Left renal pelvis (tissue), 4 donors: Measurements from ENCODE around the gene ENDOV. TPM values are rescaled to one million over a fixed set of nuclear protein-coding genes. Genes with fewer than 3 reads are reported as not detected.
A peak's percentile ranks its signal among the peaks of the same experiment; 100 is the strongest.

ENCODE experiments used
- DNase-seq, 4 donors: peaks; one replicate each; pipeline ENCODE4 v3.0.0-alpha.2; 2013; ENCODE audit warnings: low read depth in 4 of 4, low spot score in 3 of 4
- polyA plus RNA-seq, 4 donors: library from polyadenylated mRNA; unstranded; fragments of 120-200 nt; gene quantifications; one replicate each; pipeline ENCODE4 v1.2.1, GENCODE V29; 2013; ENCODE audit not compliant: insufficient read length in 4 of 4

Gene ENDOV
- polyA plus RNA-seq, 4 donors = 24.0 to 41.2 (median 29.6) TPM

GRCh38 chr17:80413771-80414507 lies 1.0 kb upstream of the ENDOV start:
- DNase-seq = no peak

- DNase-seq = no peak
These were observed 512 bp upstream of the ENDOV start for GRCh38 chr17:80414508-80414802.

DNA sequence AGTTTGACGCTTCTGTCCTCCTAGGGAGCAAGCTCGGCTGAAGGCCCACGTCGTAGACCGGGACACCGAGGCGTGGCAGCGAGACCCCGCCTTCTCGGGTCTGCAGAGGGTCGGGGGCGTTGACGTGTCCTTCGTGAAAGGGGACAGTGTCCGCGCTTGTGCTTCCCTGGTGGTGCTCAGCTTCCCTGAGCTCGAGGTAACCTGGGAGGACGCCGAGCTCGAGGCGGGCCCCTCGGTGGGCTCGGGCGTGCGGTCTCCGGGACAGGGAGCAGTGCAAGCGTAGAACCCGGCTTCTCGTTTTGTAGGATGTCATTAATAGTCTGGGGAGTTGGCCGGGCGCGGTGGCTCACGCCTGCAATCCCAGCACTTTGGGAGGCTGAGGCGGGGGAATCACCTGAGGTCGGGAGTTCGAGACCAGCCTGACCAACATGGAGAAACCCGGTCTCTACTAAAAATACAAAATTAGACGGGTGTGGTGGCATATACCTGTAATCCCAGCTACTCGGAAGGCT lies 715 bp downstream of the ENDOV start:
- DNase-seq = no peak

DNA sequence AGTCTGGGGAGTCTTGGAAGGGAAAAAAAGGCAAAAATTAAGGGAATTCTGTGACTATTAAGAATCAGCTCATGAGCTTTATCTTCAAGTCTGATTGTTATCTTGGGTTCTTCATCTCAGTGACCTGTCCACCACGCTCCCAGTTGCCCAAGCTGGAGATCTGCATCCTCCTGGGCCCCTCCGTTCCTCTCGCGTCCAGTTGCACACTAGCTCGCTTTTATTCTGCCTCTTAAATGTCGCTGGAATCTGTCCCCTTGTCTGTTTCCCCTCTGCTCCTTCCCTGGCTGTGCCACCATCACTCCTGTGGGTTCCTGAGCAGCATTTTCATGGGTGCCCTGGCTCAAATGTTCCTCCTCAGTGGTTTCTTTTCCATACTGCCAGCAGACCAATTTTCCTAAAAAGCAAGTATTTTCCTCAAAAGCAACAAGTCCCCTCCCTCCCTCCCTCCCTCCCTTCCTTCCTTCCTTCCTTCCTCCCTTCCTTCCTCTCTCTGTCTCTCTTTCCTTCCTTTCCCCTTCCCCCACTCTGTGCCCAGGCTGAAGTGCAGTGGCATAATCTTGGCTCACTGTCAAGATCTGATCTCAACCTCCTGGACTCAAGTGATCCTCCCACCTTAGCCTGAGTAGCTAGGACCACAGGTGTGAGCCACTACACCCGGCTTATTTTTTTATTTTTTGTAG lies 1.4 kb downstream of the ENDOV start:
- DNase-seq = no peak

GRCh38 chr17:80416940-80417293 lies 1.9 kb downstream of the ENDOV start:
- no peak for DNase-seq

DNA sequence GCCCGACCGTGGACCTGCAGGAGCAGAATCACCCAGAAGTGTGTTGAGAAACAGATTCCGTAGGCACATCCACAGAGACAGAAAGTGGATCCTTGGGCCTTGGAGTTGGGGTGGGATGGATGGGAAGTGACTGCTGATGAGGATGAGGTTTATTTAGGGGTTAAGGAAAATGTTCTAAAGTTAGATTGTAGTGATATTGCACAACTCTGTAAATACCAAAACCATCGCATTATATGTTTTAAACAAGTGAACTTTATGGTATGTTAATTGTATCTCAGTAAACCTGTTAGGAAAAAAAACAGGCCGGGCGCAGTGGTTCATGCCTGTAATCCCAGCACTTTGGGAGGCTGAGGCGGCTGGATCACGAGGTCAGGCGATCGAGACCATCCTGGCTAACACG lies 3.6 kb downstream of the ENDOV start:
- no peak for DNase-seq

DNA sequence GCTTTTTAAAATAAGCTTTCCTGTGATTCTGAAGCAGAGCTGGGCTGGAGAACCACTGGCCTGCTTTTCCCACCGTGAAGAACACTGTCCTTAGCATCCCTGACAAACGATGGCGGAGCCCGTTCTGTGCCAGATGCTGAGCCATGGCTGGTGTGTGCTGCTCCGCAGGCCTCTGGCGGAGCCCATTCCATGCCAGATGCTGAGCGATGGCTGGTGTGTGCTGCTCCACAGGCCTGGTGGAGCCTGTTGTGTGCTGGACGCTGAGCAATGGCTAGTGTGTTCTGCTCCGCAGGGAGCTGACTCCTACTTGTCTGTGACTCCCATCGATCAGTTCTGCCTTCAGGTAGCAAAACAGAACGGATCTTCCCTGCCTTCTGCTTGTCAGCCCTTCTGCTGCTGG lies 4.3 kb downstream of the ENDOV start:
- no peak for DNase-seq

GRCh38 chr17:80421381-80422090 lies 6.6 kb downstream of the ENDOV start:
- no peak for DNase-seq

- no peak for DNase-seq
These were observed 7.3 kb downstream of the ENDOV start for GRCh38 chr17:80422276-80422675.

DNA sequence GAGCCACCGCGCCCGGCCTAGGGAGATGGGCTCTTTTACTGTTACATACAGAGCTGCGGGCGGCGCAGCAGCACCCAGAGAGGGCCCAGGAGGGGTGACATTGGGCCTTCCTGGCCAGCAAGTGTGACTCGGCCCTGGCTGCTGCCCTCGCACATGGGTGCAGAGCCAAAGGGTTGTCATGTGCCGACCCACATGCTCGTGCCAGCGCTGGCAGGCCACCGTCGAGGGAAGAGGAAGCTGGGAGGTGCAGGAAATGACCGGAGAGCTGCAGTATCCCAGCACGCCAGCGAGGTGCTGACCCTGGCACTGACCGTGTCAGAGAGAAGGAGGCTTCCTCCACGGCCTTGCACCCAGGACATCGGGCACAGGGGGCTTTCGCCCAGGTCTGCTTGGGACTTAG lies 8.0 kb downstream of the ENDOV start:
- DNase-seq = no peak

DNA sequence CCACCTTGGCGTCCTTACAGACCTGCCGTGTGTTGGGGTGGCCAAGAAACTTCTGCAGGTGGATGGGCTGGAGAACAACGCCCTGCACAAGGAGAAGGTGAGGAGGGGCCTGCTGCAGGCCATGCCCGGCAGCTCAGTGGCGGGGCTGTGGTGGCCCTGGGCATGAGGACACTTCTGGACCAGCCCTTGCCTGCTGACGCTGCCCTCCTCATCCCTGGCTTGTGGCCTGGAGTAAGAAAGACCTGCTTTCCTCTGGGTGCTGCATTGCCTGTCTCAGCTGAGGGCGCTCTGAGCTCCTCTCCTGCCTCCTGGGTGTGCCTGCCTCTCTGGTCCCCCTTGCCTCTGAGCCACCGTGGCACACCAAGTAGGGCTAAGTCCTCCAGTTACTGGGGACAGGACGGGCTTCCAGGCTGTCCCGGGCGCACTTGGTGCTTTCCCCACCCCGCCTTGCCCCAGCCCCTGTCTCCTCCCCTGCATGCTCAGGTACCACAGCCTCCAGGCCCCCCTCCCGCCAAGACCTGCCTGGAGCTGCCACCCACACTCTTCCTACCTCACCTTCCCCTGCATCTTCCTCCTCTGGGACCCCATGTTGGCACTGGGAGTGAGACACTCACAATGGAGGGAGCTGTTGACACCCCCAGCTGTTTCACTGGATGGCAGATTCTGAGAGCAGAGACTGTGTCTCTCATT lies 8.7 kb downstream of the ENDOV start:
- no peak for DNase-seq

- no peak for DNase-seq
These were observed 9.3 kb downstream of the ENDOV start for GRCh38 chr17:80424261-80424660.

- no peak for DNase-seq
These were observed 10.2 kb downstream of the ENDOV start for GRCh38 chr17:80424878-80425765.

GRCh38 chr17:80425835-80426426 lies 11.0 kb downstream of the ENDOV start:
- DNase-seq = no peak

- peak in 2 of 4 donors; percentile 25 to 31 for DNase-seq
These were observed 11.8 kb downstream of the ENDOV start for GRCh38 chr17:80426671-80427326.

DNA sequence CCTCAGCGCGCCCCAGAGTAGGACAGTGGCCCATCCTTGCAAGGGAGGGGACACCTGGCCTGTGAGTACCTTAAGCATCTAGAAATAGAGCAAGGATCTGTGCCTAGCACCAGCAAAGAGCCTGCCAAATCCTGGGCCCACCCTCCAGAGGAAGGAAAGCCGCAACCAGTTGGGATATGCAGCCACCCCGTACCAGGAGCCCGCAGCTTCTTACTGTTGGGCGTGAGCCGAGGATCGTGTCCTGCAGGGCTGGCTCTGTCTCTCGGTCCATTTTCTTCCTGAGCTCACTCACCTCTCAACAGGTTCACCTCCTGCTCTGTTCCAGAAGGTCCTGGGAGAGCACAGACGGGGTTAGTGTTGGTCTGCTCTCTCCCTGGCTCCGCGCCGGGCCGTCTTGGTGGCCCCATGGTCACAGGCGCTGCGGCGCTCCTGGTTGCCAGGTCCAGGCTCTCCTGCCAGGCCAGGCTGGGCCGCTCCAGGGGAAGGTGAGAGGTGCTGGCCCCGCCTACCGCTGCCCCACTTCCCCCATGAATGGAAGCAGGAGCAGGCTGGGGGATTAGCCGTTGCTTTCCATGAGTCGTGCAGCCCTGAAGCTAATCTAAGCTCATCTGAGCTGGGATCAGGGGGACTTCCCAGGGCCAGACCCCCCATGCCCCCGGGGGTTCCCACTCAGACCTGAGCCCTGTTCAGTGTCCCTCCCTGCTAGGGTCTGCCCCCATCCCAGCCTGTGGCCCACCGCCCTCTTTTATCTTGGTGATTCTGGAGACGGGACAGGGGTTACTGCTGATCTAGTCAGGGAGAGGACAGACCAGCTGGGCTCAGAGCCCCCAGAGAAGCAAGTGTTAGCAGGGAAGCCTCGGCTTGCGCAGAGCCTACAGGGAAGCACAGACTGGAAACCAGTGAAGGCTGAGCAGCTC lies 12.7 kb downstream of the ENDOV start:
- DNase-seq = no peak

DNA sequence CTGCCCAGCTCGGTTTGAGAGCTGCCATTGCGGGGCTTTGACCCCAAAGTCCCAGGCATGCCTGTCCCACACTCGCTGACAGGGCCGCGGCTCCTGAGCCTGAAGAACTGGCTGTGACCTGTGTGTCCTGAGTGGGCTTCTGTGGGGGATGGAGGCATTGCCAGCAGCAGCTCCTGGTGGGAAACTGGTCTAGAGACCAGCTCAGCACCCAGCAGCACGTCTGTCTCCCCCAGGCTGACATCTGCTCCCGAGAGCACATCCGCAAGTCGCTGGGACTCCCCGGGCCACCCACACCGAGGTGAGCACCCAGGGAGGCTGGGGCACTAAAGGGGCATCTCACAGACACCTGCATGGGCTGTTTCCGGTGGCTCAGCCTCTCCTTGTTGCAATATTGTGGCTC lies 13.4 kb downstream of the ENDOV start:
- no peak for DNase-seq

DNA sequence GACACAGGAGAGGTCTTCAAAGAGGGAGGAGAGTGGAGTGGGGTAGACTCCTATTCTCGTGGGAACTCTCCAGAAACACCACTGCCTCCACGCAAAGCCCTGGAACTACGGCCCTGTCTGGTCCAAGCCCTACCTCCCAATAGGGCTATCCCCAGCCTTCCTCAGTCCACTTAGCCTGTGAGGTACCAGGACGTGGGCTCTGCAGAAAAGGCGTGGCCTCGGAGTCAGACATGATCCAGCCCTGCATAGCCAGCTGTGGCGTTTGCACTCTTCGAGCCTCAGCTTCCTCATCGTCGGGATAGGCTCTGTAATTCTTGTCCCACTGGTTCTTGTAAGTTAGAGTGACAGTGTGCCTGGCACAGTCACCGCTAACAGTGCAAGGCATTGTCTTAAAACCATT lies 13.8 kb downstream of the ENDOV start:
- DNase-seq = no peak
